Kidney tubule cell (primary cell): Measurements from ENCODE around the gene REXO4.
A peak's percentile ranks its signal among the peaks of the same experiment; 100 is the strongest.

Experiments used
- DNase-seq: peaks from one replicate; pipeline ENCODE4 v3.0.0-alpha.2; 2018; ENCODE audit warnings: low spot score

Gene REXO4, protein sequence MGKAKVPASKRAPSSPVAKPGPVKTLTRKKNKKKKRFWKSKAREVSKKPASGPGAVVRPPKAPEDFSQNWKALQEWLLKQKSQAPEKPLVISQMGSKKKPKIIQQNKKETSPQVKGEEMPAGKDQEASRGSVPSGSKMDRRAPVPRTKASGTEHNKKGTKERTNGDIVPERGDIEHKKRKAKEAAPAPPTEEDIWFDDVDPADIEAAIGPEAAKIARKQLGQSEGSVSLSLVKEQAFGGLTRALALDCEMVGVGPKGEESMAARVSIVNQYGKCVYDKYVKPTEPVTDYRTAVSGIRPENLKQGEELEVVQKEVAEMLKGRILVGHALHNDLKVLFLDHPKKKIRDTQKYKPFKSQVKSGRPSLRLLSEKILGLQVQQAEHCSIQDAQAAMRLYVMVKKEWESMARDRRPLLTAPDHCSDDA

GRCh38 chr9:133417541-133418461, at the start of gene REXO4:
Gene REXO4 (minus strand): TSS chr9:133418010. CDS start chr9:133417844, 166 bp downstream.
- DNase-seq: peak; percentile 91

- DNase-seq: no peak
Measured at GRCh38 chr9:133467101-133467500, 49.3 kb upstream of the REXO4 start.

DNA sequence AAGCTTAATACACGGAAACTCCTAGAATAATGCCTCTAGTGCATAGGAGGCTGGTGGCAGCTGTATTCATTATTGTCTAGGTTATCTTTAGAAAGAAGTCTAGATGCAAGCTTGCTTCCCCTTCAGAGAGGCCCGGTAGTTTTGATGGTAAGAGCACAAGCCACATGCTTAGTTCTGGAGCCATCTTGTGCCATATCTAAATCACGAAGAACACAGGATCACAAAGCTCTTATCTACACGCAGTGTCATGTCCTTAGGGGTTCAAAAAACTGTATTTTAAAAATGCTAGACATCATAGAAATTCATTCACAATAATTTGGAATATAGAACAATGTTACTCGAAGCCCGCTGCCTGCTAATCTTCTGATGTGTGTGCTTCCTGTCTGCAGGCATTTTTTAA, 48.2 kb upstream of the REXO4 start:
- DNase-seq: no peak

DNA sequence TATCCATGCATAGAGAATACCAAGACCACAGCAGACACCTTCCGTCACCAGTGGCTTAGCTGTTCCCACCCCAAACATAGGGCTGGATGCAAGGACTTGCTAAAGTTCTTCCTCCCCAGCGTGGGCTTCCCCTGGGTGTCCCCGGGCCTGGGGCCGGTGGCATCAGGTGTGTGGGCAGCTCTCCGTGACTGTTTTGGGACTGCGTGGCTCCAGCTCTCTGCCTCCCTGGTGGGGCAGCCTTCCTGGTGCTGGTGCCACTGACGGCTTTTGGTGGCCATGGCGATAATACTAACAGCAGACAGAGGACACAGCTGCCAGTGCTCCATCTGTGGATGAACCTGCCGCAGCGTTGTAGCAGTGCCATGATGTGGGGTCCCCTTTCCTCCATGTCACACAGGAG, 46.8 kb upstream of the REXO4 start:
- no peak for DNase-seq

- no peak for DNase-seq
Measured at GRCh38 chr9:133463864-133464615, 46.2 kb upstream of the REXO4 start.

- DNase-seq: peak; percentile 22
Measured at GRCh38 chr9:133463234-133463863, 45.5 kb upstream of the REXO4 start.

- DNase-seq: peak; percentile 39
Measured at GRCh38 chr9:133461975-133462374, 44.2 kb upstream of the REXO4 start.

- DNase-seq: peak; percentile 76
Measured at GRCh38 chr9:133460405-133461175, 42.8 kb upstream of the REXO4 start.

DNA sequence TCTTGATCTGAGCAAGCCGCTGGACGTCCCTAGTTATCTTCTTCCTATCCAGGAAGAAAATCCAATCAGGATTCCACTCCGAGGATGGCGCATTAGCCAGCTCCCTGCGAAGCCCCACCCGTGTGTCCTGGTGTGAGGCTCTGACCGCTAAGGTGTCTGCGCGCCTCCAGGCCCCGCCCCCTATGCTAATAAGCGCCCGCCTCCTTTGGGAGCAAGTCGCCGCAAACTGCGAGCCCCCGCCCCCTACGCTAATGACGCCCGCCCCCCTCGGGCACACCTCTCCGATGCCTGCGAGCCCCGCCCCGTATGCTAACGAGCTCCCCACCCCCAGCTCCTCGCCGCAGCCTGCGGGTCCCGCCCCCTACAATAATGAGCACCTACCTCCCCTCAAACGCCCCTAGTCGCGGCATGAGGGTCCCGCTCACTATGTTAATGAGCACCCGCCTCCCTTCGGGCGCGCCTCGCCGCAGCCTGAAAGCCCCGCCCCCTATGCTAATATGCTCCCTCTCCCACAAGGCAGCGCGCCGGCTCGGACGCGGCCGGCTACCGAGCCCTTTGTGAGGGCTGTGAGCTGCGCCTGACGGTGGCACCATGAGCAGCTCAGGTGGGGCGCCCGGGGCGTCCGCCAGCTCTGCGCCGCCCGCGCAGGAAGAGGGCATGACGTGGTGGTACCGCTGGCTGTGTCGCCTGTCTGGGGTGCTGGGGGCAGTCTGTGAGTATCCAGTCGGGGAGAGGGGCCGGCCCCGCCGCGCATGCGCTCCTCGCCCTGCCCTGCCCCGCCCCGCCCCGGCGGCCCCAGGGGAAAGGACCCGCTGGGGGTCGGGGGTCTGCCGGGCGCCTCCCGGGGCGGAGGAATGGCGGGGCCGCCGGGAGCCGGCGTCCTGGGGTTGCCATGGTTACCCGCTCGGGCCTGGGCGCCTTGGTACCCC, 41.9 kb upstream of the REXO4 start, which contains the start of gene CACFD1:
Gene CACFD1, plus strand, starts transcription at position 503 of the 929 bp plus-strand sequence. Its CDS starts 89 bp downstream, at position 592.
- DNase-seq: peak; percentile 96

DNA sequence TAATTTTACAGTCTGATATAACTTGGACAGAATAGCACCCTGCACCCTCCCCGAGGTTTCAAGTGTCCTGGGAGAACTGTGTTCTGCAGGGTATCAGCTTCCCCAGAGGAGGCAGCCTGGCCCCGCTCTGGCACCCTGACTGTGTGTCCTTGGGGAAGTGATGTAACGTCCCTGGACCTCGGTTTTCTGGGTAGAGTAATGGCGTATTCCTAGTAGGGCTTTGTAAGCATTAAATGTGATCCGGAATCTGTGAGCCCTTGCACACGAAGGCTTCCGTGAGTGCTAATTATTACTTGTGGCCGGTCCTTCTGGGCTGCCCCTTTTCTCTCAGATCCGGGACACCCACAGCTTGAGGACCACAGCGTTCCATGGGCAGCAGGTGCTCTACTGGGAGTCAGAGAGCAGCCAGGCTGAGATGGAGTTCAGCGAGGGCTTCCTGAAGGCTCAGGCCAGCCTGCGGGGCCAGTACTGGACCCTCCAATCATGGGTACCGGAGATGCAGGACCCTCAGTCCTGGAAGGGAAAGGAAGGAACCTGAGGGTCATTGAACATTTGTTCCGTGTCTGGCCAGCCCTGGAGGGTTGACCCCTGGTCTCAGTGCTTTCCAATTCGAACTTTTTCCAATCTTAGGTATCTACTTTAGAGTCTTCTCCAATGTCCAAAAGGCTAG, 41.0 kb upstream of the REXO4 start:
- no peak for DNase-seq

GRCh38 chr9:133457748-133458147, 39.9 kb upstream of the REXO4 start:
- DNase-seq: no peak

DNA sequence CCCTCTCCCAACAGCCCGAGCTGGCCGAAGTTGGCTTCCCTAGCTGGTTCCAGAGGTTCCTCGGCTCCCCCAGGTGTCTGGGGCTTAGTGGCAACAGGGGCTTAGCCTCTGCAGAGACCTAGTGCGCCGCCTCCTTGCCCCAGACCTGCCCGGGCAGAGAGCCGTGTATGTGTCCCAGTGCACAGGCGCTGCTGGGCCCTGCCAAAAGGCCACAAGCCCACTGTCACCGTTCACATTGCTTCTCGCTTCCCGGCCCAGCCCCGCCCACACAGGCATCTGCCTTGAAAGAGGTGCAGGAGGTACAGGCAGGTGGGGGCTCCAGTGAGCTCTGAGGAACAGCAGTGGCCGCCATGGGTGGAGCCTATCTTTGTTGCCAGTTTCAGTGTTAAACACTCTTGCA, 39.4 kb upstream of the REXO4 start:
- no peak for DNase-seq

- no peak for DNase-seq
Measured at GRCh38 chr9:133456409-133456808, 38.6 kb upstream of the REXO4 start.

GRCh38 chr9:133455936-133456335, 38.1 kb upstream of the REXO4 start:
- no peak for DNase-seq

GRCh38 chr9:133454943-133455673, 37.3 kb upstream of the REXO4 start:
- DNase-seq: no peak

DNA sequence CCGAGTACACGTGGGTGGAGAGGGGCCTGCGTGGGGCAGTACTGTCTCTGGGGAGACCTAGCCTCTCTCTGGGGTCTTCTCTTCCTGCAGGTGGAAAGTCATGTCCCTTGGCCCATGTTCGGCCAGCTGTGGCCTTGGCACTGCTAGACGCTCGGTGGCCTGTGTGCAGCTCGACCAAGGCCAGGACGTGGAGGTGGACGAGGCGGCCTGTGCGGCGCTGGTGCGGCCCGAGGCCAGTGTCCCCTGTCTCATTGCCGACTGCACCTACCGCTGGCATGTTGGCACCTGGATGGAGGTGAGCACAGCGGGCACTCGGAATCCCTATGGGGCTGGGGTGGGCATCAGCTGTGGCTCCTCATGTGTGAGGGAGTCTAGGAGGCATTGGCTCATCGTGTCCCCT, 36.5 kb upstream of the REXO4 start:
- DNase-seq: no peak

DNA sequence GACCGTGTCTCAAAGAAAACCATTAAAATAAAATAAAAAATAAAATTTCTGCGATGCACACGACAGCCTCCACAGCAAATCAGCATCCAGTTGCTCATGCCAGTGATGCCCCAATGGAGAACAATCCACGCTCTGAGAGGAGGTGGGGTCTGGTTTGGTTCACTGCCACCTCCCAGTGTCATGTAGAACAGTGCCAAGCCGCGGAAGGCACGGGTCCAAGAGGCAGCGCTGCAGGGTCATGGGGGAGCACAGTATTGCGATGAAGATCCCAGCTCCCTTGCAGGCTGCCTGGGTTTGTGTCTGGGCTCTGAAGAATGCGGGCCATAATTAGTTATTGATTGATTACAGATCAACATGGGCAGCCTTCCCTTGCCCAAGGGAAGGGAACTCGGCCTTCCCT, 35.8 kb upstream of the REXO4 start:
- DNase-seq: no peak

- no peak for DNase-seq
Measured at GRCh38 chr9:133452562-133452961, 34.8 kb upstream of the REXO4 start.
